Dermis microvascular lymphatic vessel endothelial cell (primary cell): Measurements from ENCODE around the gene SLC9A5. TPM values are rescaled to one million over a fixed set of nuclear protein-coding genes. Genes with fewer than 3 reads are reported as not detected.

Source experiments
- DNase-seq, 2 donors: peaks; one replicate each; pipeline versions ENCODE4 v3.0.0 to v3.0.0-alpha.2; 2010; ENCODE audit warnings: low read depth in 2 of 2
- total RNA-seq: library from RNA; depleted of rRNA; stranded (reverse); fragments of >200 nt; gene quantifications from 2 replicates; pipeline ENCODE4 v1.2.1, GENCODE V29; 2014

SLC9A5 gene
- total RNA-seq, 1 donor from 2014 or later, result 0.39 TPM

DNA sequence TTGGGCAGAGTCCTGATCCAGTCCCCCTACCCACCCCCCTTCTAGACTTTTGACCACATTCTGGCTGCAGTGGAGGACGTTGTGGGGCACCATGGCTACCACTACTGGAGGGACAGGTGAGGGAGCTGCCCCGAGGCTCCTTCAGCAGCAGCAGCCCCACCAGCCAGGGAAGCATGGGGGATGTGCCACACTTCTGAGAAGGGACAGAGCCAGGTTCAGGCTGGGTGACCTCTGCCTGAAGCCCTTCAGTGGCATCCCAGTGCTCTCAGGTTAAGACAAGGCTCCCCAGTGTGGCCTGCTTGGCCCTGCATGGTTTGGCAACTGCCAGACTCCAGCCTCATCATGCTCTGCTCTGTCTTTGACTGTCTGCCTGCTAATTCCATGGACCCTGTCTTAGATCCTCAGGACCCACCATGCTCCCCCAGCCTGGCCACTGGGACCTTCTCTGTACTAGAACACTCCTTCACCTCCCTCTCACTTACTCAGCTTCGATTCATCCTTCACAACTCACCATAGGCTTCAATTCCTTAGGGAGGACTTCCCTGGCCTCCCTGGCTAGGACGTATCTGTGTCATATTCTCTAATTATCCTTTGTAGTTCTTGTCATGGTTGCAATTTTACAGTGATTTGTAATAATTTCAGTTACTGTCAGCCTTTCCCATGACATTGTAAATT is 8.8 kb downstream of the SLC9A5 start:
- DNase-seq, result no peak

DNA sequence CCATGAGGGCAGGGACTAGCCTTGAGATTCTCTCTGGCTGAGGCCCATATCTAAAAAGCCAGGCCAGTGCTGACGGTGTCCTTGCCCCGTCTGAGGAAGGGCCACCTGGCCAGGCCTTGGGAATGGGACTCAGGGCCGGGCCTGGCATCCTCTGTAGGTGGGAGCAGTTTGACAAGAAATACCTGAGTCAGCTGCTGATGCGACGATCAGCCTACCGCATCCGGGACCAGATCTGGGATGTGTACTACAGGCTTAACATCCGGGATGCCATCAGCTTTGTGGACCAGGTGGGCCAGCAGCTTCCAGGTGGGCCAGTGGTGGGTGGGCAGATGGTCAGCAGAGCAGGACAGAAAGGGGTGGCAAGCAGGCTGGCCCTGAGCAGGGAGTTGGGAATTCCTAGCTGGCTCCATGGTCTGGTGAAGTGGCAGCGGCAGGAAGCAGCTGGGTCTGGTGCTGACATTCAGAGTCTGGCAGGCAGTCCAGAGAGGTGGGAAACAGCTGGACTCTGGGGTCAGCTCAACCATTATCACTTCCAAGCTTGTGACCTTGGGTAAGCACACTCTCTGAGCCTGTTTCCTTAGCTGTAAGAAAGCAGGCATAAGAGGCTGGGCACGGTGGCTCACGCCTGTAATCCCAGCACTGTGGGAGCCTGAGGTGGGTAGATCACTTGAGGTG is 9.5 kb downstream of the SLC9A5 start:
- DNase-seq, result peak; percentile 77 to 94

GRCh38 chr16:67259705-67260104 is 10.9 kb downstream of the SLC9A5 start:
- DNase-seq, result no peak

- DNase-seq, result peak in 1 of 2 donors; percentile 52
Measured at GRCh38 chr16:67260426-67261063, 11.8 kb downstream of the SLC9A5 start.

GRCh38 chr16:67263201-67263600 is 14.4 kb downstream of the SLC9A5 start:
- no peak for DNase-seq

GRCh38 chr16:67264277-67264676 is 15.5 kb downstream of the SLC9A5 start:
- DNase-seq, result no peak

- DNase-seq, result no peak
Measured at GRCh38 chr16:67264866-67265265, 16.1 kb downstream of the SLC9A5 start.

- DNase-seq, result no peak
Measured at GRCh38 chr16:67265834-67266233, 17.1 kb downstream of the SLC9A5 start.

DNA sequence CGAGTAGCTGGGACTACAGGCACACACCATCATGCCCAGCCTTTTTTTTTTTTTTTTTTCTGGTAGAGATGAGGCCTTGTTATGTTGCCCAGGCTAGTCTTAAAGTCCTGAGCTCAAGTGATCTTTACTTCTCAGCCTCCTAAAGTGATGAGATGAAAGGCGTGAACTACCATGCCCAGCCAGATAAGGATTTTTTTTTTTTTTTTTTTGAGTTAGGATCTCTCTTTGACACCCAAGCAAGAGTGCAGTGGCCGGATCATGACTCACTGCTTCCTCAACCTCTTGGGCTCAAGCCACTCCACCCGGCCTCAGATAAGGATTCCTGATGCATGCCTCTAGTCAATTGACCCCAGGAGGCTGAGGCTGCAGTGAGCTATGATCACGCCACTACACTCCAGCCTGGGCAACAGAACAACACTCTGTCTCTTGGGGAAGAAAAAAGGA is 19.4 kb downstream of the SLC9A5 start:
- peak in 1 of 2 donors; percentile 85 for DNase-seq

GRCh38 chr16:67269766-67270165 is 21.0 kb downstream of the SLC9A5 start:
- DNase-seq, result peak in 1 of 2 donors; percentile 53

DNA sequence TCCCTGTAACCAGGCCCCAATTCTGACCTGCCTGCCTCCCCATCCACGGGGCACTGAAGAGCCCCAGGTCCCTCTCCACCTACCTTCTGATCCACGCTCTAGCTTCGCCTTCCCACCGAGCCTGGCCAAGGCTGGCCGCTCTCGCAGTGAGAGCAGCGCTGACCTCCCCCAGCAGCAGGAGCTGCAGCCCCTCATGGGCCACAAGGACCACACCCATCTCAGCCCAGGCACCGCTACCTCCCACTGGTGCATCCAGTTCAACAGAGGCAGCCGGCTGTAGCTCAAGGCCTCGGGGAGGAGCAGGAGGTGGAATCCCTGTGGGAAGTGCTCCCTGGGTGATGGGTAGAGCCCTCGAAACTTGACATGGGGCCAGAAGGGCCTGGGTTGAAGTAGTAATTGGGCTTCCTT is 22.2 kb downstream of the SLC9A5 start:
- no peak for DNase-seq

DNA sequence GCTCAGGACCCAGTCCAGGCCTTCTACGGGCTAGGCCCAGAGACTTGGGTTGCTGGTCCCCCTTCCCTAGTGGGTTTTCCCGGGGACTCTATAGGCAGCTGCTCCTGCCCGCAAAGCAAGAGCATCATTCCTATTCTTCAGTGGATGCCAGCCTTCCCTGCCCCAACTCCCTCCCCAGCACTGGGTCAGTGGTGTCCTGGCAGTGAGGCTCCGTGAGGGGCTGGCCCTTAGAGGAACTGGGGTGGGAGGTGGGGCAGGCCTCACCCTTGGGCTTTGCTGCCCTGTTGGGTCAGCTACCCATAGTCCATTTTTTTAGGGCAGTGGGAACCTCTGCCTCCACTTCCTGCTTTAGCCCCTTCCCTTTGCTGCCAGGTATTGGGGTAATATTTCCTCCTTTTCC is 22.7 kb downstream of the SLC9A5 start:
- no peak for DNase-seq

DNA sequence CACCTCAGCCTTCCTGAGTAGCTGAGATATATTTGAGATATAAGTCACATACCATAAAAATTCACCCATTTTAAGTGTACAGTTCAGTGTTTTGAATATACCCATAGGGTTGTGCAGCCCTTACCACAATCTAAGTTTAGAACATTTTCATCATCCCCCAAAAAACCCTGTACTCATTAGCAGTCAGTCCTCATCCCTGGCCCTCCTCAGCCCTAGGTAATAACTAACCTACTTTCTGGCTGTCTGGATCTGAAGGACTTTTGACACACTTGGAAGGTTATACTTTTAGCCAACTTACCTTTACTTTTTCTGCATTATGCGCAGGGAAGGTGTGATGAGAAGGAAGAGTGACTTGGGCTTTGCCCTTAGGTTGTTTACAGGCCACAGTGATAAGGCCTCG is 26.5 kb downstream of the SLC9A5 start:
- no peak for DNase-seq

DNA sequence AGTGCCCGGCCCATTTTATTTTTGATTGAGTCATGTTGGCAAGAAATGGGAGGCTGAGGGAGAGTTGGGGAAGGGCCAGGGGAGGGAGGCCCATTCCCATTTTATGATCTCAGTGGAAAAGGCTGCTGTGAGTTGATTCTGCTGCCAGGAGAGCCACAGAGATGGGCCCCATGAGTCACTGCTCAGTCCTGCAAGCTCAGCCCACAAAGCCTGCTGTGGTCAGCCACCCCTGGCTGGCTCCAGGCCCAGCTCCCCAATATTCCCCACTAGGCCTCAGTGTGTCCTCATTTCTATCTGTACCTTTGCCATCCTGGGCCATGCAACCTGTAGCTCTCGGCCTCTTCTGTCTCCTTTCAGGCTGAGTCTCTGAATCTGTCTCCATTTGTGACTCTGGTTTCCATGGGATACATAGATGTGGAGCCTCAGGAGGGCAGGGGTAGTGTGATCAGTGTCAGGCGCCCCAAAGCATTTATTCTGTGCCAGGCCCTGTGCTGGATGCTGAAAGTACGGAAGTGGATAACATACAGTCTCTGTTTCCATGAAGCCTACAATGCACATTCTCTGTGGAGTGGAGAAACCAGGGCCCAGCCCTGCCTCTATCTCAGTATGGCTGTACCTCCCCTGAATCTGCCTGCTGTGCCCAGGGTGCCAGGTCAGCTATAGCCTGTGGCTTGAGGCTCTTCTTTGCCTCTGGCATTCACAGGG is 28.7 kb downstream of the SLC9A5 start:
- DNase-seq, result peak; percentile 66 to 89

GRCh38 chr16:67277999-67278772 is 29.4 kb downstream of the SLC9A5 start:
- peak in 1 of 2 donors; percentile 71 for DNase-seq

GRCh38 chr16:67278773-67279295 is 30.1 kb downstream of the SLC9A5 start:
- DNase-seq, result peak in 1 of 2 donors; percentile 28

DNA sequence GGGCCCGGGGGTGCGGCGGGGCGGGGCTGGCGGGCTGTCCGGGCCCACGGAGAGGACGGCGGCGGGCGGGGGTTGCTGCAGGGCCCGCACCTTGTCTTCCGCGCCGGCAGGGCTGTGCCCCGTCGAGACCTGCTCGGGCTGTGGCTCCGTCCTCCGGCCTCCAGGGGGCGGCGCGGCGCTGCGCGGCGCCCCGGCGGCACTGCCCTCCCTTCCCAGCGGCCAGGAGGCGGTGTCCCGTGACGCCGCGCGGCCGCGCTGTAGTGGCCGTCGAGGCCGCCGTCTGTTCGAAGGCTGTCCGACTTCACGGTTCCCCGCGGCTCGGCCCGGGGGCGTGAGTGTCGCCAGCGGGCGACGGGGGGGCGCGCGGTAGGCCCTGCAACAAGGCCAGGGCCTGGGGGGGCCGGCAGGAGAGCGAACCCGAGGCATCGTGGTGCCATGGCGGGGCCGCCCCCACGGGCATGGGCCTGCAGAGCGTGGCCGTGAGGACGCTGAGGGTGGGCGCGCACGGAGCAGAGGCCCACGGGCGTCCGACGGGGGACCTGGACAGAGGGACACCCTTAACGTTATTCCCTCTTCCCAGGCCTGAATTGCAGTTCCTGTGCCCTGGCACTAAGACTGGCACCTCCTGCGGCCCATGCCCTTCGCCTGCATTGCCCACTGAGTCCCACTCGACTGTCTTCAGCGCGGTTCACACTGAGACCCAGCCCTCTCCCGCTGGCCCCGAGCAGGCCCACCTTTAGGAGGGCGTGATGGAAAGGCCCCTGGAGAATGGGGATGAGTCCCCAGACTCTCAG is 30.7 kb downstream of the SLC9A5 start, which contains the start of gene PLEKHG4:
PLEKHG4 (plus strand) TSS at position 237 of the 794 bp plus-strand sequence; CDS start at position 750, 513 bp downstream.
- peak; percentile 52 to 75 for DNase-seq

DNA sequence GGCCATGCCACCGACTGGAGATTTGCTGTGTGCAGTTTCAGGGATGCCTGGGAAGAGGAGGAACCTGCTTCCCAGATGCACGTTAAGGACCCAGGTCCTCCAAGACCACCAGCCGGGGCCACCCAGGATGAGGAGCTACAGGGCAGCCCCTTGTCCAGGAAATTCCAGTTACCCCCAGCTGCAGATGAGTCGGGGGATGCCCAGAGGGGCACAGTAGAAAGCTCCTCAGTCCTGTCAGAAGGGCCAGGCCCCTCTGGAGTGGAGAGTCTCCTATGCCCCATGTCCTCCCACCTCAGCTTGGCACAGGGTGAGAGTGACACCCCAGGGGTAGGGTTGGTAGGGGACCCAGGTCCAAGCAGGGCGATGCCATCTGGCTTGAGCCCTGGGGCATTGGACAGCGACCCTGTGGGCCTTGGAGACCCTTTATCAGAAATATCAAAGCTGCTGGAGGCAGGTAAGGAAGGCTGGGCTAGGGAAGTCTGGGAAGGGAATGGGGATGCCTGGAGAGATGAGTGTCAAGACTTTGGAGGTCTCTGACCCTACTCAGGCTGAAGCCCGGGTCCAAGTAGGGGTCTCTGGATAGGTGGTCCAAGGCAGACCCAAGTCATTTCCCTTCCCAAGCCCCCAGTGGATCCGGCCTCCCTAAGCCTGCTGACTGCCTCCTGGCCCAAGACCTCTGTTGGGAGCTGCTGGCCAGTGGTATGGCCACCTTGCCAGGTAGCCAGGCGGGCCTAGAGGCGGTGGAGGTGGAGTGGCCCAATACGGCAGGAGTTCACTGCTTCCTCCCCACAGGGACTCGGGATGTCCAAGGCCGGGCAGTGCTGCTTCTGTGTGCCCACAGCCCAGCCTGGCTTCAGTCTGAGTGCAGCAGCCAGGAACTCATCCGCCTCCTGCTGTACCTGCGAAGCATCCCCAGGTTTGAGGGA is 31.6 kb downstream of the SLC9A5 start:
- DNase-seq, result no peak
